ENCODE data around the gene SENP5. TPM values are rescaled to one million over a fixed set of nuclear protein-coding genes. Genes with fewer than 3 reads are reported as not detected.
"Not testable (repeated sequence)": the region's sequence is repeated elsewhere in the genome, so short reads cannot be mapped to it uniquely, and the experiment has no call there.

Gene SENP5
- total RNA-seq, 3 donors from 2014 or later = 24.3 to 48.1 (median 31.0) TPM

GRCh38 chr3:196867155-196867506, 589 bp upstream of the SENP5 start:
- intact Hi-C loops (cut with DNase I, micrococcal nuclease) = no loop called here
- TF ChIP-seq CTCF (IDR thresholded peaks at IDR 0.05) = no peak
- no peaks in the 10 kb centered on the region for H3K9me3 ChIP-seq
- ATAC-seq = no peak
- H3K36me3 ChIP-seq (ENCODE audit: low read depth) = no peaks in the 10 kb centered on the region
- DNase-seq = no peak
- H3K4me1 ChIP-seq (ENCODE audit: low read depth) = peaks cover 17% of the 10 kb centered on the region
- H3K4me3 ChIP-seq = peak overlapping the region; percentile 94

- no peak for TF ChIP-seq CTCF (IDR thresholded peaks at IDR 0.05)
- H3K36me3 ChIP-seq (ENCODE audit: low read depth) = no peaks in the 10 kb centered on the region
- peak in 1 of 3 donors; percentile 26 for DNase-seq
- peaks cover 17% of the 10 kb centered on the region for H3K4me1 ChIP-seq (ENCODE audit: low read depth)
- H3K9me3 ChIP-seq = no peaks in the 10 kb centered on the region
- intact Hi-C loops (cut with DNase I, micrococcal nuclease) = no loop called here
- H3K4me3 ChIP-seq = peak overlapping the region; percentile 94
- peak; percentile 53 for ATAC-seq
Observed at GRCh38 chr3:196868297-196868661, 559 bp downstream of the SENP5 start.

GRCh38 chr3:196872316-196872715, 4.6 kb downstream of the SENP5 start:
- no peak for TF ChIP-seq CTCF (IDR thresholded peaks at IDR 0.05)
- Histone ChIP-seq H3K4me3 (no peak overlapping the region), H3K9me3 (no peaks in the 10 kb centered on the region), H3K36me3 (ENCODE audit: low read depth) (no peaks in the 10 kb centered on the region), H3K4me1 (ENCODE audit: low read depth) (peaks cover 12% of the 10 kb centered on the region)
- intact Hi-C loops (cut with DNase I, micrococcal nuclease) = no loop called here
- no peak for ATAC-seq
- no peak for DNase-seq

GRCh38 chr3:196874511-196875094, 6.9 kb downstream of the SENP5 start:
- intact Hi-C loops (cut with DNase I, micrococcal nuclease); H3K36me3 ChIP-seq (ENCODE audit: low read depth); H3K9me3 ChIP-seq; ATAC-seq; H3K4me1 ChIP-seq (ENCODE audit: low read depth); H3K4me3 ChIP-seq; DNase-seq: not testable (repeated sequence)

- Histone ChIP-seq H3K9me3 (no peaks in the 10 kb centered on the region), H3K36me3 (ENCODE audit: low read depth) (no peaks in the 10 kb centered on the region), H3K4me1 (ENCODE audit: low read depth) (no peaks in the 10 kb centered on the region), H3K4me3 (no peak overlapping the region)
- DNase-seq (no peak), ATAC-seq (no peak)
- intact Hi-C loops (cut with DNase I, micrococcal nuclease) = no loop called here
- no peak for TF ChIP-seq CTCF (IDR thresholded peaks at IDR 0.05)
Observed at GRCh38 chr3:196875258-196875657, 7.5 kb downstream of the SENP5 start.

- DNase-seq (no peak), ATAC-seq (no peak)
- intact Hi-C loops (cut with DNase I, micrococcal nuclease) = no loop called here
- H3K9me3 ChIP-seq = no peaks in the 10 kb centered on the region
- H3K36me3 ChIP-seq (ENCODE audit: low read depth) = no peaks in the 10 kb centered on the region
- no peak for TF ChIP-seq CTCF (IDR thresholded peaks at IDR 0.05)
- no peaks in the 10 kb centered on the region for H3K4me1 ChIP-seq (ENCODE audit: low read depth)
- H3K4me3 ChIP-seq = no peak overlapping the region
Observed at GRCh38 chr3:196883361-196883760, 15.6 kb downstream of the SENP5 start.
